Activated CD8-positive, alpha-beta memory T cell treated with anti-CD3 and anti-CD28 coated beads for 48 hours (primary cell): ENCODE measurements around the gene RIMS3.

ENCODE experiments used
- DNase-seq, 3 experiments: peaks; one replicate each; pipeline ENCODE4 v3.0.0-alpha.2; 2020; ENCODE audit warnings: low read depth in 2 of 3, low spot score in 2 of 3

Gene RIMS3

DNA sequence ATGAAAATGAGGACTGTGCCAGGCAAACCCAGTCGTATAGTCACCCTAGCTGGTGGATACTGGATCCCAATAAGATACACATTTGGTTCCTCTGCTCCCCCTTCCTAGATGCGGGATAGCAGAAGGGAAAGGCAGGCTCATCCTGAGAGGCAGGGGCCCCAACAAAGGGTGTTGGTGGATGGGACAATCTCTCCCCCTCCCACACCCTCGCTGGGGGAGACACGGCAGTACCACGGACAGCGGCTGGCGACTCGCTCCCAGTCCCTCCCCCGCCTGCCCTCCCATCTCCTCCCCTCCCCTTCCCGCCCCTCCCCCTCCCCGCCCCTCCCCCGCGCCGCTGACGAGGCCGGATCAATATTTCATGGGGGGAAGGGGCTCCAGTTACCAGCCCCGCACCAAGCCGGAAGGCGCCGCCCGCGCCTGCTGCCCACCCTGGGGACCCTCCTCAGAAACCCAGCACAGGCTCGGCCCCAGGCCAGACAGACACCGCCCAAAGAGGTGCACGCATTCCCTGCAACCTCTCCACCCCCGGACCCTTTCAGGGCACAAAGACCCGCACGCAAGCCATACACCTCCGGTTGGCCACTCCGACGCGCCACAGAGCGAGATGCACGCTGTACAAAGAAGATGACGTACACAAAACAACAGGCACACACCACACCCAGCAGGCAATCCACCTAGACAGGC lies 11.5 kb downstream of the RIMS3 start:
- DNase-seq = no peak

DNA sequence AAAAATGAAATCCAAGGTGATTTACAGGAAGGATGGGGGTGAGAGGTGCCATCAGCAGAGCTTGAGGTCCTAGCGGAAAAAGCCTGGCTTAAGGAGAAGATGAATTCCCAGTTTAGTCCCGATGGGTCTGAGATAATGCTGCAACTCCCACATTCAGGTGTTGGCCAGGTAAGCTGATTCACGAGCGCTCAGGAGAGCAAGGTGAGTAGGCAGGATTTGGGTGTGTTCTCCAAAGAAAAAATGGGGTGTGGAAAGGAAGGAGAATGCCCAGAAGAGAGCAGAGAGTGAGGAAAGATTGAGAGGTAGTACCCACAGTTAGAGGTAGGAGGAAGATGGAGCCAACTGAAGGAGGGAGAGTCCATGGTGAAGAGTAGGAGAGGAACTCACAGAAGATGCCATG lies 12.5 kb downstream of the RIMS3 start:
- no peak for DNase-seq

DNA sequence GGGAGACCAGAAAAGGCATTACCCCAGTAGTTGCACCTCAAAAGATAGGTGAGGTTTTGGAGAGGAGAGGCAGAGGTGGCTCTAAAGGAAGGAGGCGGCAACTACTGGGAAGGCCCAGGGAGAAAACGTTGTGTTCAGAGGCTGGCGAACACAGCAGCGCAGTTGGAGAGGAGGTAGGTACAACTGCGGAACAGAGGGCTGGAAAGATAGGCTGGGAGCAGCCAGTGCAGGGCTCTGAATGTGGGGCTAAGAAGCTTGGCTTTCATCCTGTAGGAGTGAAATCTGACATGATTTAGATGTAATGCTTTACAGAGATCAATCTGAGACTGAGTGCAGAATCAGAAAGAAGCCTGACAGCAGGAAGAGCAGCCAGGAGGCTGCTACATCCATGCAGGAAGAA lies 13.0 kb downstream of the RIMS3 start:
- no peak for DNase-seq

DNA sequence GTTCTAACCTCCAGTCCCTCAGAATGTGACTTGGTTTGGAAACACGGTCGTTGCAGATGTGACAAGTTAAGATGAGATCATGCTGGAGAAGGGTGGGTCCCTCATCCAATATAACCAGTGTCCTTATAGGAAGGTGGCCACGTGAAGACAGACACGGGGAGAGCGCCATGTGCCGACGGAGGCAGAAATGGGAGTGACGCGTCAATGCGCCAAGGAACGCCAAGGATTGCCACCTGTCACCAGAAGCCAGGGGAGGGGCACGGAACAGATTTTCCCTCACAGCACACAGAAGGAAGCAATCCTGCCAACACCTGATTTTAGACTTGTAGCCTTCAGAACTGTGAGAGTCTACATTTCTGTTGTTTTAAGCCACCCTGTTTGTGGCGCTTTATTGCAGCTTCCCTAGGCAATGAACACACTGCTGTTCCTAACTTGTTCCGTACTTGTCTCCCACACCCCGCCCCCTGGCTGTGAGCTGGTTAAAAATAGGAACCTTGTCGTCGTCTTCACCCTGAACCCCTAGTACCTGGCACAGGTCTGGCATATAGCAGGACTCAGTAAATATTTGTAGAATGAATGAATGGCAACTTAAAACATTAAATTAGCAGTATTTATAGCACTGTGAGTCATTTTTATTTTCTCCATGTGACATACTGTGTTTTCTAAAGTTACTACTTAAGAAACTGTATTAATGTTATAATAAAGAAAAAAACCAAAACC lies 14.2 kb downstream of the RIMS3 start:
- DNase-seq = no peak

DNA sequence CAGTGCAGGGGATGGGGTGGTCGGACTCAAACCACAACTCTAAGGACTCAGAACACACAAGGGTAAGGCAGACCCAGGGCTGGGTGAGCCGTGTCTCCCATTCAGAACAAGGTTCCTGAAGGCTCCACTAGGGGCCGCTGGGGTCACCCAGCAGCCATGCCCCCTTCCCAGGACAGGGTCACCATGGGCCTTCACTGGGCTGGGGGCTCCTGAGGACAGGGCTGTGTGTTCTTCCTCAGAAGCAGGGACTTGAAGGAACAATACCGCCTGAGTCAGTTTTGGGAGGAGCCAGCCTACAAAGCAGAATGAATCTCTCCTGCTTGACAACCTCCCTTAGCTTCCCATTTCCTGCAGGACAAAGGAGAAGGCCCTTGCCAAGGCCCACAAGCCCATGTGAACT lies 15.4 kb downstream of the RIMS3 start:
- DNase-seq = no peak

DNA sequence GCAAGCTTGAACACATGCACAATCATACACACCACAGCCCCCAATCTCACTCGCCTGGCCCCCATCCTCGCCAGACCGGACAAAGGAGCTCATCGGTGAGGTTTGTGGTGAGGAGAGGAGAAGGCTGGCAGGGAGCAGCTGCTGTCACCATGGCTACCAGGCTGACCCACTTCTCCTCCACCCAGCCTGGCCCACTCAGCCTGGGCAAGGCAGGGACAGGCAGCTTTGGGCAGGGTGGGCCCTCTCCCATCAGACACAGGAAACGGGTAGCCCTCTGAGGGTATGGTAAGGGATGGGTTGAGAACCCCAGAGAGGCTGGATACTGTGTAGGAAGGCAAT lies 15.9 kb downstream of the RIMS3 start:
- DNase-seq = no peak

DNA sequence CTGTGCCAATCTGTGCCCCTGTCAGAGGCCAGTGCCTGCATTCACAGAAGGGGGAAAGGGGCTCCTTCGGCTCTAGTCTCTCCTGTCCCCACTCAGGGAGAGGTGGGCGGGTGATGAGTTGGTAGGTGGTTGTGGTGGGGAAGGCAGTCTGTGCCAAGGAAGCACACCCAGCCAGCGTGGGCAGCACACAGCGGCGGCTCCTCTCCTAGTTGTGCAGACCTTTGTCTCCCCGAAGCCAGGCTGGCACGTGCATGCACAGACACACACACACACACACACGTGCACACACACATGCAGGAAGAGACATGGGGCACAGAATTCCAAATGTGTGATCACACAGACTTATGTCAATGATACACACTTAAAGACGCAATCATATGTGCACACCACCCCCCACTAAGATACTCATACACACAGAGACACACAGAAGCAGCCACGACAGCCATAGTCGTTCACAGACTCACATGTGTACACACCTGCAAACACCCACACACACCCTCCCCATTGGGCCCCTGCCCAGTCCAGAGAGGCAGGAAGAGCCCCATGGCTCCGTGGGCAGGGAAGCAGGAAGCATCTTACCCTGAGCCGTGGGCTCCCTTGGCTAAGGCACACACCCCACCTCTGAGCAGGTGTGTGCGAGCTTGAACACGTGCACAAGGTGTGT lies 16.4 kb downstream of the RIMS3 start:
- DNase-seq = no peak

DNA sequence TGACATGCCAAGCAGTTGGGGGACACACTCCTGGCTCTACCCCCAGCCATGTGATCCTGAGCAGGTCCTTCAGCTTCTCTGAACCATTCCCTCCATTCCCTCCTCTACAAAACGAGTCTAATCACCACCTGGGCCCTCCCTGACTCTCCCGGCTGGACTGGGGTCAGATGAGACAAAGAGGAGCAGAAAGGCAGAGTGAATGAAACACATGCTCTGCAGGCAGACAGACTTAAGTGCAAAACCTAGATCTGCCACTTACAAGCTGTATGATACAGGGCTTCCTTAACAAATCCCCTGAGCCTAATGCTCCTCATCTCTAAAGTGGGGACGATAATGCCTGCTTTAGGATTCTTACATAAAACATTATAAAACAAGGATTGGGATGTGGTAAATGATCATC lies 17.3 kb downstream of the RIMS3 start:
- no peak for DNase-seq

DNA sequence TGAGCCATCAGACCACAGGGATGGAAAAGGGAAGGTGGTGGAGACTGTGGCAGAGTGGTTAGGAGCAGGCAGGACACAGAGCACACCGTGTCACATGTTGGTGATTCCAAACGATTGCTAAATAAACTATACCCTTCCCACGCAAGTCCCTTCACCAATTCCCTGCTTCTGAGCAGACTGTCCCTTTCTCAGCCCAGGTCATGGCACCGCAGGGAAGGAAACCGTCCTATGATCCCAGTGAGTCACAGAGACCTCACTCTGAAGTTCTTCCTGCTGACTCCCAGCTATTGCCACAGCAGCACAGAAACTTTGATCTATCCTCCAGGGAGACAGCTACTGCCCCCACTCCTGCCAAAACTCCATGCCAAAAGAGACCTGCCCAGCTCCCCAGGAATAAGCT lies 19.2 kb downstream of the RIMS3 start:
- no peak for DNase-seq

DNA sequence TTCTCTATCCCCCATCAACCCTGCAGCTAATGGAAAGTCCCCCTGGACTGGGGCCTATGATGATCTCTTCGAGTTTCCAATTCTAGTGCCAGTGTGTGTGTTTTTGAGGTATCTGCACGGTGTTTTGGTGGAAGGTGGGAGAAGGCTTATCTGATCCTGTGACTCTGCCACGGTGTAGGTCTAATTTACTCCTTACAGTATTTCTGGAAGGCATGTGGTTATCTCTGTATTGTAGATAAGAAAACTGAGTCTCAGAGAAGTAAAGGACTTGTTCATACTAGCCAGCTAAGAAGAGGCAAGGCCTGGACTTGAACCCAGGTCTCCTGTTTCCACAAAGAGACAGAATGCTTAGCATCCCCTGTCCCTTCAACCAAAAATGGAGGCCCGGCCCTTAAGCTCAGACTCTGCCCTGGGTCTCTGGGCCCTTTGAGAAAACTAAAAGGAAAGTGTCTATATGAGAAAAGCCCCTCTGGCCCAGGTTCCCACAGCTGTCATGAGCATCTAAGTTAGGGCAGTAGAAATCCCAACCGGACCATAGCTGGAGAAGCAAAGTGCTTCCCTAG lies 20.3 kb downstream of the RIMS3 start:
- DNase-seq = no peak

DNA sequence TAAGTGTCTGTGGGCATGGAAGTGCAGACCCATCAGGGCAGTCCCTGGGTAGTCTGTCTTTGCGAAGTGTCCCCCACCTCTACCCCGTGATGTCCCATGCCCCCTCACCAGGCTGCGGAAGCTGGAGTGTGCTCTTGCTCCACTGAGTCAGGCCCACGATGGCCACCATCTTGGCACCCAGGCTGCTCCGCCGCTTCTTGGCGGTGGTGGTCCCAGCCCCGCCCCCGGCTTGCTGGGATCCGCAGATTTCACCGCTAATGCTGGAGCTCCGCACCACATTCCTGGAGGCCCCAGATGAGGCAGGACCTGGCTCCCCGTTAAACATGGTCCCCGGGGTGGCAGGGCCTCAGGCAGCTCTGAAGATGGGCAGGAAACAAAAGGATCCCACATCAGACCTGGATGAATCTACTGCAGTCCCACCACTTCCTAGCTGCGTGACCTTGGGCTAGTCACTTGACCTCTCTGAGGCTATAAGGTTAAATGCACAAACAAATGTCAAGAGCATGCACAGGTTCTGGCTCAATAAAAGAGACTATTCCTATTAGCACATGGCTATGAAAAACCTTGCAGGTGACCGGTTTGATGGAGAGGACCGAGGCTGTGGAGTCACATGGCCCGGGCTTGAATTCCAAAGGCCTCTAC lies 23.8 kb downstream of the RIMS3 start:
- no peak for DNase-seq

DNA sequence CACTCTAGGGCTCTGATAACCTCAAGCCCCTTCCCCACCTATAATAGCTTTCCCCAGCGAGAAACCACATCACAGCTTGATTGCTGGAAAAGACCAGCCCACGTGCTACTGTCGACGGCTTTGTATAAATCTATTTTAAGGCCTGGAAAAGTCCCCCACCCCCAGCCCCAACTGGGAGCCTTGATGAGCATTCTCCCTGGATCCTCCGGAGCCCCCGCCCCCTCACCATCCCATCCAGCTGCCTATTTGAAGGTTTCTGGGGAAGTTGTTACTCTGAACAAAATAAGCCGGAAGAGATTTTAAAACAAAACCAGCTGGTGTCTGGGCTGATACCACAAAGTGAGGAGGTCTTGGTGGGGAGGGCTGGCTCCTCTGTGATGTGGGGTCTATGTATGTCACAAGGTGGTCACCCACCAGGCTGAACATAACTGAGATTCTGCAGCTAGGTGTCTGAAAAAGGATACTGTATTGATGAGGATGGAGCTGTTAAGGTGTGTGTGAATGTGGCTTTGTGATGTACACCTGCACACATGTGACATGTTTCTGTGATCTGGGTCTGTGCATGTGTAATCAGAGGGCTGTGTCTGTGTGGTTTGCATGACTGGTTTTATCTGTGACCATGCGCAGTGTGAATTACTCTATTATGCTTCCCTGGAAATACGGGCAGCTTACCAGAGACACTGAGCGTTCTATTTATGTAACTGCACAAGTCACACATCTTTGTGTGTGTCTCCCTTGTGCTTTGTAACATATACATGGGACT lies 25.0 kb downstream of the RIMS3 start:
- DNase-seq = no peak

DNA sequence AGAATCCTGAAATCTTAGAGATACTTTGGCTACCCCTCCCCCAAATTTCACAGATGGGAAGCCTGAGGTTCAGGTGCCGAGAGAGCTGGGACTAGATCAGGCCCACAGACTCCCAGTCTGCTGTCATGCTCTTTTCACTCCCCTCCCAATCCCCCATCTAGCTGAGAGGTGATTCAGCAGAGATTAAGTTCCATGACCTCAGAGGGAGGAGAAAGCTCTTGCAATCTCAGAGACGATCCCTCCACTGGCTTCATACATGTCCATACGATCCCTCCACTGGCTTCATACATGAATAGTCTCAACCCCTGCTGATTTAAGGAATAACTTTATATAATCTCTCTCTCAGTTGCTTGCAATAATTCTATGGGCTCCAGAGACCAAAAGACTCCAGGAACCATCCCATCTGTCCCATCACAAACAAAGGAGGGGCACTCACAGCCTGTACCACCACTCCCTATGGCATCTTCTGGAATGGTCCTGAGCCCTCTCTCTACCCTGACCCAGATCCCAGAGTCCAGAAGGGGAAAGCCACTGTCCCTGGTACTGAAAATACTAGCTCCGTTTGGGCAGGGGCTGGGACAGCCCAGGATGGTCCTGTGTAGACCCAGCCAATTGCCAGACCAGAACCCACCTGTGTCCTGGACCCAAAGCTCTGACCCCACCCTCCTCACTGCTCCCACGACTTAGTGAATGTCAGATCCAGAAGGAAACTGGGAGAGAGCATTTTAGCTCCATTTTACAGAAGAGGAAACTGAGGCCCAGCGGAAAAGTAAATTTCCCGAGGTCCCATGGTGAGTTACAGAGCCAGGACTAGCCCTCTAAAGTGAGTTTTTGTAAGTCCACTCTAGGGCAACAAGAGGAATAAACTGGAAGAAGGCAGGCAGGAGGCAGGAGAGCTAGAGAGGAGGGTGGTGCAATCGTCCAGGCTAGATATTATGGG lies 27.1 kb downstream of the RIMS3 start:
- no peak for DNase-seq

DNA sequence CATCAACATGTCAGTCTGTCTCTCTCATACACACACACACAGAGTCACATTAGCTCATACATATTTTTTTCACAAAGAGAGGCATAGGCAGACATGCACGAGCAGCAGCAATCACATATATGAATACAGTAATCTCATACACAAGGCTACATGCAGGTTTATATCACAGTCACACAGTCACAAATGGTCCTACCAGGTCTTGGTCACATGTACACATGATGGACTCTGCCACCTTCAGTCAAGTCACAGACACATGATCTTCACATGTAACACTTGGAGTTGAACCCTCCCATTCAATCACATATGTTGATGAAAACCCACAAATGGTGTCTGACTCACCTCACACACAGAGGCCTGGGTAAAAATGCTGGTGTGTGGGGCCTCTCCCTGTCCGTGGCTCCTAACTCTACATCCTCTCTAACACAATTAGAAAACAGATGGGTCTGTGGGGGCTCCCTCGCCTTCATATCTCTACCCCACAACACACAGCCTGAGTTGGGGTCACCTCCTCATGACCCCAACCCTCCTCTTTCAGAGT lies 27.9 kb downstream of the RIMS3 start:
- DNase-seq = no peak

DNA sequence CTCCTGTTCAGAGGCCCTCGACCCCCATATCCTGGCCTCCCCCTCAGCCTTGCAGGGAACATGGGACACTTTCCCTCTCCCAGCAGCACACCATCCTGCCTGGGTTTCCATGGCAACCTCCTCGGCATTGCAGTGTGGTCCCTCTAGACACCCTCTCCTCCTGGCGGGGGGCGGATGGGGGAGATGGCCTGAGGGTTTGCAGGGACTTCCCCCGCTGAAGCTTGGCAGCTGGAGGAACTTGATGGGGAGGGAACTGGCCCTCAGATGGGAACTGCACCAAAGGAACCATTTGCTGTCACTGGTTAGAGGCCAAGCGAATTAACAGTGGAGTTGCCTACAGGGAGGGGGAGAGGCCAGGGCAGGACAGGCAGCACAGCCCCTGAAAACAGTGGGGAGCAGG lies 28.7 kb downstream of the RIMS3 start:
- no peak for DNase-seq

DNA sequence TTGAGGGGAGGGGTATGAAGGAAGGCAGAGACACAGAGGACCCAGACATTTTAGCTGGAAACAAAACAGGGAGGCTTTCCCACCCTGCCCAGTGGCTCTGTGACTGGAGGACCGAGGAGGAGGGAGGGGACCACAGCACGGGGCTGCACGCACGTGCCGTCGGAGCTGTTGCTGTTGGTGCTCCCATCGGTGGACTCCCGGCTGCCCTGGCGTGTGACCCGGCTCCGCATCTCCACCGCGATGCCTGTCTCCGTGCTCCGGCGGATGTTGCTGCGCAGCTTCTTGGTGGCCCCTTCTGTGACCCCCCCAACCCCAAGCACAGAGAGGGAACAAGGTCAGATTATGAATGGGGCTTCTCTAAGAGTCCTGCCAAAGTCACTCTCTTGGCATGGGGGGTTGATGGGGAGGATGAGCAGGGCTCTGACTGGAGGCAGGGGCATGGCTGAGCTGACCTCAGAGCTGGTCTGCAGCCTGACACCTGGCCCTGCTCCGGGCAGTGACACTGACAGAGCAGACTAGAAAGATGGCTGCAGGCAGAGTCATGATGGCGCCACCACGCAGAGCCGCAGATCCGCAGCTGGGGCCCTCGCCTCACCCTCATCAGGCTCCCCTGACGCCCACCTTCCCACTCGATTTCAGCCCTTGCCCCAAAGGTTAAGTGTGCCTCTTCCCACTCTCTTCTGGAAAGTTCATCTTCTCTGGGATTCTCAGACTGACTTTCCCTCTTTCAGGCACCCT lies 29.6 kb downstream of the RIMS3 start:
- no peak for DNase-seq

DNA sequence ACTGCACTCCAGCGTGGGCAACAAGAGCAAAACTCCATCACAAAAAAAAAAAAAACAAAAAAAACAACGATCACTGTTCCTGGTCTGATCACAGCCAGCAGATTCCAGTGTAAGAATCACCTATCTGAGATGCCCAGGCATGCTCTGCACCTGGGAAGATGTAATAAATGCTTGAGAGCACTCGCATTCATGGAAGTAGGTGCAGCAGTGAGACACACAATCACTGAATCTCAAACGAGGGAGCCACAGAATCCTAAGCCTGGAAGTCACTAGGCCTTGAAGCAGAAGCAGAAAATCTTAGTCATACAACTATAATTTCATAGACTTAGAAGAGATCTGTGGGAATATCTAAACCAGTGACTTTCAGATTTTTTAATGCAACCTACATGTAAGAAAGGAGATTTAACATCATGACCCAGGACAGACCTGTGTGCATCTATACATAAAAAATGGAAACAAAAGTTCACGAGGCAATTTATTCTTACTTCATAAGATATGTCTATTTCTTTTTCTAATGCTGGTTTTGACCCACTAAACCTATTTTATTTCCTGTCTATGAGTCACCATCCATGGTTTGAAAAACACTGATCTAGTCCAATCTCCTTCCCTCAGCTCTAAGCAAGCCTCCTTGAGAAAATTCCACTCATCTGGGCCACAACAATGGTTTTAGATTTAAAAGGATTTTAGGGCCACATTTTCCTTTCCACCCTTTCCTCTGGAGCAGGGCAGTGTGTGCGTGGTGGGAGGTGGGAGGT lies 30.4 kb downstream of the RIMS3 start:
- DNase-seq = no peak

DNA sequence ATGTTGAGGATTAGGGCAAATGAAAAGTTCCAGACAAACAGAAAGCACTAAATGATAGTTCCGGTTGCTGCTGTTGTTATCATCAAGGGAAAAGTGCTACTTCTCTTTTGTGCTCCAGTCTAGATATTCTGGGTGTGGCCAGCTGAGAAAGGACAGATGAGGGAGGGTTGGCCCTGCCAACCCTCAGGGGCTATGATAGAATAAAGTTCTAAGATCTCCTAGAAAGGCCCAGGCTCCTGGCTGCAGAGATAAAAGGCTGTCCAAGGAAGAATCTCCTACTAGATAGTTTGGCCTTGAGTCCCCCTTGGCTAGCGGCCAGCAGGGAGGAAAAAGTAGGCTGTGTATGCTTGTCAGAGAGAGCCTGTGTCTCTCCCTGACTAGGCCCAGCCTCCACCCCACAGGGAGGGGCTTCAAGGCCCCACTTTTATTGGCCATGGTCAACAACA lies 31.5 kb downstream of the RIMS3 start:
- DNase-seq = no peak
